Stomach (tissue), 9 donors: ENCODE results near the gene HERC6. TPM values are rescaled to one million over a fixed set of nuclear protein-coding genes. Genes with fewer than 3 reads are reported as not detected.
A peak's percentile ranks its signal among the peaks of the same experiment; 100 is the strongest.

Source experiments
- DNase-seq, 2 donors: peaks; one replicate each; pipeline versions ENCODE4 v3.0.0 to v3.0.0-alpha.2; 2013 to 2019
- H3K27ac ChIP-seq, 5 donors: fragments of 200-600 bp in 4 of 5; sonication (generic) in 4 of 5; one replicate each; pipeline ENCODE4 v1.5.1; 2013 to 2019; ENCODE audit warnings: mild to moderate bottlenecking in 1 of 5, moderate library complexity in 1 of 5
- H3K27me3 ChIP-seq, 3 donors: fragments of 200-600 bp; sonication (generic); one replicate each; pipeline ENCODE4 v1.5.1; 2017 to 2019; ENCODE audit warnings: mixed run types in 1 of 3
- H3K36me3 ChIP-seq, 4 donors: fragments of 200-600 bp; sonication (generic); 1 replicate in 3 of 4; 2 replicates in 1 of 4; pipeline ENCODE4 v1.5.1; 2016 to 2019
- H3K4me1 ChIP-seq, 4 donors: fragments of 200-600 bp; sonication (generic); one replicate each; pipeline ENCODE4 v1.5.1; 2016 to 2019
- H3K4me3 ChIP-seq, 4 donors: fragments of 200-600 bp; sonication (generic) in 3 of 4; one replicate each; pipeline ENCODE4 v1.5.1; 2016 to 2019; ENCODE audit warnings: mild to moderate bottlenecking in 1 of 4
- H3K9me3 ChIP-seq, 4 donors: fragments of 200-600 bp; sonication (generic); one replicate each; pipeline ENCODE4 v1.5.1; 2016 to 2019
- EP300 ChIP-seq: sonication (generic); formaldehyde crosslinking; IDR thresholded peaks from one replicate; pipeline ENCODE4 v1.6.1; 2017; ENCODE audit warnings: antibody characterized with exemption
- POLR2A ChIP-seq, 4 donors: fragments of 450-650 bp; IDR thresholded peaks; one replicate each; pipeline ENCODE4 v1.6.1; 2016; ENCODE audit warnings: antibody characterized with exemption in 4 of 4, control low read depth in 2 of 4, mild to moderate bottlenecking in 1 of 4, moderate library complexity in 1 of 4
- POLR2AphosphoS5 ChIP-seq, 3 donors: sonication (generic); formaldehyde crosslinking; IDR thresholded peaks; one replicate each; pipeline ENCODE4 v1.6.1; 2016; ENCODE audit warnings: antibody characterized with exemption in 3 of 3
- WGBS, 5 donors: extraction: QIAGEN DNeasy Blood & Tissue Kit in 3 of 5; methylation state at CpG; one replicate each; pipeline versions ENCODE4 v1.1.5 to v1.1.7; 2013 to 2018; 5-methylcytosine and 5-hydroxymethylcytosine counted together
- intact Hi-C: fragments of 100-400 bp; cut with DNase I; formaldehyde crosslinking; loops from one replicate; pipeline ENCODE4 v1.15.1; 2023; ENCODE audit warnings: low total_unique reads
- polyA plus RNA-seq, 3 donors: library from polyadenylated mRNA; stranded (reverse); fragments of 200-250 nt; gene quantifications; one replicate each; pipeline ENCODE4 v1.2.3, GENCODE V29; 2013
- total RNA-seq, 5 donors: library from RNA; depleted of rRNA; stranded (reverse); fragments of >200 nt; gene quantifications; one replicate each; pipeline versions ENCODE4 v1.1.0 to v1.2.3, GENCODE V29; 2014 to 2016
- TF ChIP-seq, protein P1 (sequence below), 7 experiments: fragments of 450-650 bp in 4 of 7; fragments of 200-600 bp in 3 of 7; sonication (generic) in 3 of 7; IDR thresholded peaks; one replicate each; pipeline ENCODE4 v1.5.1; 2016 to 2019; ENCODE audit warnings: antibody characterized with exemption in 7 of 7, control low read depth in 2 of 7, mild to moderate bottlenecking in 1 of 7
- donor health status: healthy with polysubstance abuse.
- donor health status: Bipolar disorder and iron deficiency.
- donor health status: healthy.

Gene HERC6
- total and polyA plus RNA-seq, 8 donors = 0.58 to 18.7 (median 5.1) TPM

DNA sequence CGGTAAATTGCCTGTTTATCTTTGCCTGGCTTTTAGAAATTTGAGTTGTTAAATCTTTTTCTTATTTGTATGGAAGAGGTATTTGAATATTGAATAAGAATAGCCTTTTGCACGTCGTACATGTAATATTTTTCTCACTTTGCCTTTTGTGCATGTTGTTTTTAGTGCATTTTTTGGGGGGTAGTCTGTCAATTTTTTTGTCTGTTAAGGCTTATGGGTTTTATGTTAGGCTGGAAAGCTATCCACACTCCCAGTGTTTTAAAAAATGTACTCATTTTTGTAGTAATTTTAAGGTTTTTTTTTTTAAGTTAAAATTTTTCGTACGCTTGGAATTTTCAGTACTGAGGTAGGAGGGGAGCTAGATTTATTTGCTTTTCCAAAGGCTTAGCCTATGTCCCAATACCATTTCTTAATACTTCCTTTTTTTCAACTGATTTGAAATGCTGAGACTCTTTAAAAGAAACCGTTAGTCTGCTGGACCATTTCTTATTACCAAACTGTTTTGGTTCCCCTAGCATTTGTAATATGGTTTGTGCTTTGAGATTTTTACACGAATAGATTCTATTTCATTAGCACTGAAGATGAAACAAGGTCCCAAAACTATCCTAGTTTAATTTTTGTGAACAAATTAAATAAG is 79.6 kb downstream of the HERC6 start:
- intact Hi-C loops = loop anchor here (10.0 kb wide), 1 partner anchor 173 kb away; the partner anchor contains the start of gene PPM1K
- peak overlapping the region; percentile 67 to 84 (median 79) for H3K4me3 ChIP-seq

DNA sequence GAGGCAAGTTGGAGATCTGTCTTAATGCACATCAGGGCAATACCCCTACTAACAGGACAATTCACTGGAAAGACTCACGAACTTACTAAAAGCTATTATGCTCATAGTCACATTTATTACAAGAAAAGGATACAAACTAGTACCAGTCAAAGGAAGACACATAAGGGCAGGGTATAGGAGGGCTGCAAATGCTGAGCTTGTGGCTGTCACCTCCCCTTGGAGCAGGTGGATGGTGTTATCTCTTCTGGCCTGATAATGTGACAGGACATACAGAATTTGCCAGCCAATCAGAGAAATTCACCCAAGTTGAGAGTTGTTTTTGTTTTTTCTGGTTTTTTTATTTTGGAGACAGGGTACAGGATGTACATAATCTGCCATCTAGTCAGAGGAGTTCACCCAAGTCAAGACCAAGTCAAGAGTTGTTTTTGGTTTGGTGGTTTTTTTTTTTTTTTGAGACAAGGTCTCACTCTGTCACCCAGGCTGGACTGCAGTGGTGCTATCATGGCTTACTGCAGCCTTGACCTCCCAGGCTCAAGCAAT is 87.1 kb downstream of the HERC6 start:
- DNase-seq = no peak
- TF ChIP-seq POLR2AphosphoS5 (IDR thresholded peaks at IDR 0.05) (no peak), POLR2A (IDR thresholded peaks at IDR 0.05) (no peak), EP300 (no peak)
- TF ChIP-seq, protein P1, sequence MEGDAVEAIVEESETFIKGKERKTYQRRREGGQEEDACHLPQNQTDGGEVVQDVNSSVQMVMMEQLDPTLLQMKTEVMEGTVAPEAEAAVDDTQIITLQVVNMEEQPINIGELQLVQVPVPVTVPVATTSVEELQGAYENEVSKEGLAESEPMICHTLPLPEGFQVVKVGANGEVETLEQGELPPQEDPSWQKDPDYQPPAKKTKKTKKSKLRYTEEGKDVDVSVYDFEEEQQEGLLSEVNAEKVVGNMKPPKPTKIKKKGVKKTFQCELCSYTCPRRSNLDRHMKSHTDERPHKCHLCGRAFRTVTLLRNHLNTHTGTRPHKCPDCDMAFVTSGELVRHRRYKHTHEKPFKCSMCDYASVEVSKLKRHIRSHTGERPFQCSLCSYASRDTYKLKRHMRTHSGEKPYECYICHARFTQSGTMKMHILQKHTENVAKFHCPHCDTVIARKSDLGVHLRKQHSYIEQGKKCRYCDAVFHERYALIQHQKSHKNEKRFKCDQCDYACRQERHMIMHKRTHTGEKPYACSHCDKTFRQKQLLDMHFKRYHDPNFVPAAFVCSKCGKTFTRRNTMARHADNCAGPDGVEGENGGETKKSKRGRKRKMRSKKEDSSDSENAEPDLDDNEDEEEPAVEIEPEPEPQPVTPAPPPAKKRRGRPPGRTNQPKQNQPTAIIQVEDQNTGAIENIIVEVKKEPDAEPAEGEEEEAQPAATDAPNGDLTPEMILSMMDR (IDR thresholded peaks at IDR 0.05) = no peak
- Histone ChIP-seq H3K4me3 (no peak overlapping the region), H3K27ac (no peak overlapping the region), H3K9me3 (no peaks in the 10 kb centered on the region), H3K36me3 (peaks cover 0 to 85% (median 60%) of the 10 kb centered on the region in 4 donors), H3K4me1 (no peaks in the 10 kb centered on the region), H3K27me3 (no peaks in the 10 kb centered on the region)
- intact Hi-C loops = loop anchor here (5.0 kb wide), 1 partner anchor 98 kb away; no protein-coding TSS in a partner anchor
- WGBS, 5 donors = 92 to 97% (median 97%) methylated on average over 1 of the region's 1 CpG

More for the DNA sequence above, 79.6 kb downstream of the HERC6 start:
- no peak for DNase-seq
- Histone ChIP-seq H3K9me3 (no peaks in the 10 kb centered on the region), H3K4me1 (peaks cover 0 to 22% (median 9%) of the 10 kb centered on the region in 4 donors), H3K36me3 (peaks cover 0 to 16% (median 11%) of the 10 kb centered on the region in 4 donors), H3K27ac (peak overlapping the region in 3 of 5 donors; percentile 82 to 90 (median 89)), H3K27me3 (no peaks in the 10 kb centered on the region)
- 39 to 58% (median 49%) methylated on average over 7 of the region's 7 CpGs for WGBS, 5 donors
- TF ChIP-seq EP300 = no peak
- TF ChIP-seq, protein P1 (IDR thresholded peaks at IDR 0.05) = no peak
- no peak for TF ChIP-seq POLR2AphosphoS5 (IDR thresholded peaks at IDR 0.05)
- TF ChIP-seq POLR2A (IDR thresholded peaks at IDR 0.05) = no peak

DNA sequence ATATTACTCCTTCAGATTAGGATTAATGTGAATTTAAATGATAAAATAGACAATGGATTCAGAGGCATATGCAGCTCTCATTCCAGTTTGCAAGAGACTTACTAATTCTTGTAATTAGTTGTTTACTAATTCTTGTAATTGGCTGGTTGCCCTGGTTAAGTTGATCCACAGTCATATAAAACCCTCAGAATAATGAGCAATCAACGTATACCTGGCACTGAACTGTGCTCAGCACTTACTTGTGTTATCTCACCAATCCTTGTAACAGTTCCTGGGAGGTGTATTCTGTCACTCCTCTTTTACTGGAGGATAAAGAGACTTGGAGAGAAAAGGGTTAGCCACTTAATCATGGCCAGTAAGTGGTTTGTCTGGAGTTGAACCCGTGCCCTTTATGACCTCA is 88.7 kb downstream of the HERC6 start:
- no peak overlapping the region for H3K27ac ChIP-seq
- intact Hi-C loops = loop anchor here (5.0 kb wide), 1 partner anchor 100 kb away; no protein-coding TSS in a partner anchor
- H3K4me3 ChIP-seq = no peak overlapping the region
- H3K36me3 ChIP-seq = peaks cover 0 to 94% (median 62%) of the 10 kb centered on the region in 4 donors
- H3K4me1 ChIP-seq = no peaks in the 10 kb centered on the region
- H3K27me3 ChIP-seq = no peaks in the 10 kb centered on the region
- TF ChIP-seq, protein P1 (IDR thresholded peaks at IDR 0.05) = no peak
- DNase-seq = no peak
- WGBS, 5 donors = 42 to 56% (median 45%) methylated on average over 2 of the region's 2 CpGs
- H3K9me3 ChIP-seq = no peaks in the 10 kb centered on the region

DNA sequence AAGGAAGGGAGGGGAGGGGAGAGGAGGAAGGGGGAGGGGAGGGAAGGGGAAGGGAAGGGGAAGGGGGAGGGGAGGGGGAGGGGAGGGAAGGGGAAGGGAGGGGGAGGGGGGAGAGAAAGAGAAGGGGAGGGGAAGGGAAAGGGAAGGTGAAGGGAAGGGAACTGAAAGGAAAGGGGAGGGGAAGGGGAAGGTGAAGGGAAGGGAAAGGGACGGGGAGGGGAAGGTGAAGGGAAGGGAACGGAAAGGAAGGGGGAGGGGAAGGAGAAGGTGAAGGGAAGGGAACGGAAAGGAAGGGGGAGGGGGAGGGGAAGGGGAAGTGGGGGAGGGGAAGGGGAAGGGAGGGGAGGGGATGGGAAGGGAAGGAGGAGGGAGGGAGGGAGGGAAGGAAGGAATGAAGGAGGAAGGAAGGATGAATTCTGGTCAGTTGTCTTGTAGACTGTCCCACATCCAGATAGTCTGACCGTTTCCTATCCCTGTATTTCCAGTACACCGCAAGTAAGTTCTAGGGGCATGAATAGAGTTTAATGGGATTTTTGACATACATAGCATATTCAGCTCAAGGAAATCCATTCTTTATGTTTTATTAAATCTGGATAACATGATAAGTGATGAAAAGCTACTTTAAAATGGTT is 98.7 kb downstream of the HERC6 start:
- TF ChIP-seq, protein P1 (IDR thresholded peaks at IDR 0.05) = no peak
- TF ChIP-seq EP300 (no peak), POLR2A (IDR thresholded peaks at IDR 0.05) (no peak), POLR2AphosphoS5 (IDR thresholded peaks at IDR 0.05) (no peak)
- H3K4me3 ChIP-seq = no peak overlapping the region
- H3K9me3 ChIP-seq = no peaks in the 10 kb centered on the region
- no peak overlapping the region for H3K27ac ChIP-seq
- no peaks in the 10 kb centered on the region for H3K4me1 ChIP-seq
- DNase-seq = no peak
- peaks cover 0 to 40% (median 20%) of the 10 kb centered on the region in 4 donors for H3K36me3 ChIP-seq
- intact Hi-C loops = no loop called here
- 83 to 91% (median 89%) methylated on average over 3 to 5 of the region's 5 CpGs for WGBS, 5 donors
- H3K27me3 ChIP-seq = no peaks in the 10 kb centered on the region
